Loucy (cell line): Measurements from ENCODE around the gene ZNF358.
"Not testable (repeated sequence)": the region's sequence is repeated elsewhere in the genome, so short reads cannot be mapped to it uniquely, and the experiment has no call there.

Experiments used
- H2AFZ ChIP-seq: fragments of 200-600 bp; sonication (generic); 2 replicates; pipeline ENCODE4 v1.6.0; 2016; ENCODE audit warnings: antibody characterized with exemption, mild to moderate bottlenecking, low read length, moderate library complexity
- H3F3A ChIP-seq: fragments of 200-600 bp; 2 replicates; pipeline ENCODE4 v1.6.0; 2016; ENCODE audit warnings: antibody characterized with exemption, low read depth, mild to moderate bottlenecking
- H3K27me3 ChIP-seq: fragments of 200-600 bp; sonication (generic); 2 replicates; pipeline ENCODE4 v1.6.1; 2014; ENCODE audit warnings: low read length, mild to moderate bottlenecking; ENCODE audit not compliant: insufficient read depth, poor library complexity, severe bottlenecking
- H3K36me3 ChIP-seq: fragments of 200-600 bp; sonication (generic); 2 replicates; pipeline ENCODE4 v1.6.1; 2016; ENCODE audit warnings: low read length; ENCODE audit not compliant: insufficient read depth
- H3K4me1 ChIP-seq: fragments of 200-600 bp; sonication (generic); 2 replicates; pipeline ENCODE4 v1.5.1; 2014; ENCODE audit warnings: low read length, mild to moderate bottlenecking; ENCODE audit not compliant: insufficient read depth, poor library complexity, severe bottlenecking
- H3K4me2 ChIP-seq: fragments of 200-600 bp; sonication (generic); 2 replicates; pipeline ENCODE4 v1.6.0; 2014; ENCODE audit warnings: antibody characterized with exemption, low read length, low read depth, mild to moderate bottlenecking; ENCODE audit not compliant: poor library complexity, severe bottlenecking
- H3K4me3 ChIP-seq: fragments of 200-600 bp; sonication (generic); 2 replicates; pipeline ENCODE4 v1.5.1; 2014; ENCODE audit warnings: low read length, mild to moderate bottlenecking, mixed read lengths; ENCODE audit not compliant: poor library complexity, severe bottlenecking
- H3K79me2 ChIP-seq: fragments of 200-600 bp; sonication (generic); 2 replicates; pipeline ENCODE4 v1.6.1; 2014; ENCODE audit warnings: low read length; ENCODE audit not compliant: insufficient read depth
- H3K9ac ChIP-seq: fragments of 200-600 bp; sonication (generic); 2 replicates; pipeline ENCODE4 v1.6.0; 2014; ENCODE audit warnings: mild to moderate bottlenecking, low read depth, low read length, moderate library complexity; ENCODE audit not compliant: poor library complexity, severe bottlenecking
- H3K9me2 ChIP-seq: fragments of 200-600 bp; sonication (generic); replicated peaks from 2 replicates; pipeline ENCODE4 v1.6.1; 2016; ENCODE audit warnings: low read depth, low read length, mixed read lengths
- H3K9me3 ChIP-seq: fragments of 200-600 bp; sonication (generic); 2 replicates; pipeline ENCODE4 v1.6.1; 2014; ENCODE audit warnings: mild to moderate bottlenecking, antibody characterized with exemption, low read length, low read depth; ENCODE audit not compliant: insufficient read depth
- H4K20me1 ChIP-seq: fragments of 200-600 bp; sonication (generic); 2 replicates; pipeline ENCODE4 v1.6.0; 2014; ENCODE audit warnings: antibody characterized with exemption, low read length, mild to moderate bottlenecking; ENCODE audit not compliant: insufficient read depth, poor library complexity, severe bottlenecking
- EZH2phosphoT487 ChIP-seq: fragments of 200-600 bp; IDR thresholded peaks from 2 replicates; pipeline ENCODE4 v1.6.1; 2018; ENCODE audit warnings: antibody characterized with exemption, mild to moderate bottlenecking, moderate library complexity, borderline replicate concordance
- TF ChIP-seq, protein P1 (sequence below): fragments of 200-600 bp; sonication (generic); conservative IDR thresholded peaks from 2 replicates; pipeline ENCODE4 v1.5.1; 2014; ENCODE audit warnings: mild to moderate bottlenecking, antibody characterized with exemption, low read length

ZNF358 gene

GRCh38 chr19:7535047-7535997, 19.4 kb downstream of the ZNF358 start, which contains the start of gene PNPLA6:
PNPLA6 (plus strand) TSS chr19:7535717; CDS start chr19:7535789, 72 bp downstream.
- H3K79me2 ChIP-seq = no peaks in the 10 kb centered on the region
- H3K36me3 ChIP-seq = no peaks in the 10 kb centered on the region
- H2AFZ ChIP-seq = peak within 1 kb of the TSS; percentile 96
- no peaks in the 10 kb centered on the region for H3K27me3 ChIP-seq
- no peak for TF ChIP-seq EZH2phosphoT487
- TF ChIP-seq, protein P1, sequence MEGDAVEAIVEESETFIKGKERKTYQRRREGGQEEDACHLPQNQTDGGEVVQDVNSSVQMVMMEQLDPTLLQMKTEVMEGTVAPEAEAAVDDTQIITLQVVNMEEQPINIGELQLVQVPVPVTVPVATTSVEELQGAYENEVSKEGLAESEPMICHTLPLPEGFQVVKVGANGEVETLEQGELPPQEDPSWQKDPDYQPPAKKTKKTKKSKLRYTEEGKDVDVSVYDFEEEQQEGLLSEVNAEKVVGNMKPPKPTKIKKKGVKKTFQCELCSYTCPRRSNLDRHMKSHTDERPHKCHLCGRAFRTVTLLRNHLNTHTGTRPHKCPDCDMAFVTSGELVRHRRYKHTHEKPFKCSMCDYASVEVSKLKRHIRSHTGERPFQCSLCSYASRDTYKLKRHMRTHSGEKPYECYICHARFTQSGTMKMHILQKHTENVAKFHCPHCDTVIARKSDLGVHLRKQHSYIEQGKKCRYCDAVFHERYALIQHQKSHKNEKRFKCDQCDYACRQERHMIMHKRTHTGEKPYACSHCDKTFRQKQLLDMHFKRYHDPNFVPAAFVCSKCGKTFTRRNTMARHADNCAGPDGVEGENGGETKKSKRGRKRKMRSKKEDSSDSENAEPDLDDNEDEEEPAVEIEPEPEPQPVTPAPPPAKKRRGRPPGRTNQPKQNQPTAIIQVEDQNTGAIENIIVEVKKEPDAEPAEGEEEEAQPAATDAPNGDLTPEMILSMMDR = no peak
- no peaks in the 10 kb centered on the region for H3K9me2 ChIP-seq
- H4K20me1 ChIP-seq = no peaks in the 10 kb centered on the region
- H3K4me2 ChIP-seq = peak within 1 kb of the TSS; percentile 98
- H3F3A ChIP-seq = no peaks in the 10 kb centered on the region
- peak within 1 kb of the TSS; percentile 82 for H3K9ac ChIP-seq
- H3K9me3 ChIP-seq = no peaks in the 10 kb centered on the region
- H3K4me3 ChIP-seq = peak within 1 kb of the TSS; percentile 89
- no peaks in the 10 kb centered on the region for H3K4me1 ChIP-seq

- Histone ChIP-seq H3K4me3 (peak overlapping the region; percentile 89), H4K20me1 (no peaks in the 10 kb centered on the region)
Measured at GRCh38 chr19:7535998-7536695, 20.2 kb downstream of the ZNF358 start.

DNA sequence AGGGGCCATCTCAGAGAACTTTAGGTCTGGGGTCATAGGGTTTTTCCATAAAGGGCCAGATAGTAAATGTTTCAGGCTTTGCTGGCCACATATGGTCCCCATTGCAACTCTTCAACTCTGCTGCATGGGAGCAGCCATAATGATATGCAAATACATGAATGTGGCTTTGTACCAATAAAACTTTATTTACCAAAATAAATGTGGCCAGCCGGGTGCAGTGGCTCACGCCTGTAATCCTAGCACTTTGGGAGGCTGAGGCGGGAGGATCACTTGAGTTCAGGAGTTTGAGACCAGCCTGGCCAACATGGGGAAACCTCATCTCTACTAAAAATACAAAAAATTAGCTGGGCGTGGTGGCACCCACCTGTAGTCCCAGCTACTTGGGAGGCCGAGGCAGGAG, 23.1 kb downstream of the ZNF358 start:
- H3K4me2 ChIP-seq, H4K20me1 ChIP-seq, H3K9me2 ChIP-seq, H3K79me2 ChIP-seq, H2AFZ ChIP-seq, H3K9me3 ChIP-seq, H3K9ac ChIP-seq, H3K36me3 ChIP-seq, H3K27me3 ChIP-seq, H3K4me3 ChIP-seq, H3K4me1 ChIP-seq, H3F3A ChIP-seq: not testable (repeated sequence)

More at GRCh38 chr19:7535998-7536695, 20.2 kb downstream of the ZNF358 start:
- no peaks in the 10 kb centered on the region for H3K4me1 ChIP-seq
- no peaks in the 10 kb centered on the region for H3K36me3 ChIP-seq
- no peaks in the 10 kb centered on the region for H3K27me3 ChIP-seq
- H3K9ac ChIP-seq = peak overlapping the region; percentile 82
- no peaks in the 10 kb centered on the region for H3K79me2 ChIP-seq
- H3F3A ChIP-seq = no peaks in the 10 kb centered on the region
- no peak for TF ChIP-seq EZH2phosphoT487
- TF ChIP-seq, protein P1 = no peak
- peak overlapping the region; percentile 96 for H2AFZ ChIP-seq
- peak overlapping the region; percentile 98 for H3K4me2 ChIP-seq
- no peaks in the 10 kb centered on the region for H3K9me3 ChIP-seq
- no peaks in the 10 kb centered on the region for H3K9me2 ChIP-seq
